GM19468 (cell line): ENCODE measurements around the gene PCDHGC4.

ENCODE experiments used
- ATAC-seq: cut with Tn5 transposase; IDR thresholded peaks from one replicate; pipeline ENCODE4 v1.9.1; 2021; ENCODE audit warnings: mild to moderate bottlenecking, moderate library complexity, moderate number of reproducible peaks; ENCODE audit not compliant: unreplicated experiment; ENCODE audit errors: extremely low read depth

The PCDHGC4 gene

DNA sequence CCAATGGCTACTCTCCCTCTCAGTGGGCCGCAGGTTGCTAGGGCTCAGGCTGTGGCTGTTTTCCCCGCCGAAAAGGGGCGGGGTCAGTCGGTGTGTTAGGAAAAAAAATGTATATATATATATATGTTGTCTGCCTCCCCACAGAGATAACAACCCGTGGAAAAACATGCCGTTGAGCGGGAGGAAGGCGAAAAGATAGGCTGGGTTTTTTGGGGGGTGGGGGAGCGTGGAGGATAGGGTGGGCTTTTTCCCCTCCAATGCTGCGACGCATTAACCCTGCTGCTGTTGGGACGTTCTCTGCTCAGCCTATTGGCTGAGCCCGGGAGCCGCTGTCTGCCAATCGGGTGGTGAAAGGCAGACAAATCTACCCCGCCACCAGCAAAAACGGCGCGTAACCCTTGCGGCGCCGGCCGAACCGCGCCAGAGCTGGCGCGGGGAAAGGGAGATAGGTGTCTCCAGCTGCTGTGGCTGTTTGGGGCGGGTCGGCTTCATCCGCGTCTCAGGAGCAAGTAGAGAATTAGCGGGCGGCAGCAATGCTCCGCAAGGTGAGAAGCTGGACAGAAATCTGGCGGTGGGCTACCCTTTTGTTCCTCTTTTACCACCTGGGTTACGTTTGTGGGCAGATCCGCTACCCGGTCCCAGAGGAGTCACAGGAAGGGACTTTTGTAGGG lies at the start of gene PCDHGC4:
Gene PCDHGC4 (plus strand): TSS at position 390 of the 671 bp plus-strand sequence. CDS start 144 bp downstream, at position 534.
- no peak for ATAC-seq

DNA sequence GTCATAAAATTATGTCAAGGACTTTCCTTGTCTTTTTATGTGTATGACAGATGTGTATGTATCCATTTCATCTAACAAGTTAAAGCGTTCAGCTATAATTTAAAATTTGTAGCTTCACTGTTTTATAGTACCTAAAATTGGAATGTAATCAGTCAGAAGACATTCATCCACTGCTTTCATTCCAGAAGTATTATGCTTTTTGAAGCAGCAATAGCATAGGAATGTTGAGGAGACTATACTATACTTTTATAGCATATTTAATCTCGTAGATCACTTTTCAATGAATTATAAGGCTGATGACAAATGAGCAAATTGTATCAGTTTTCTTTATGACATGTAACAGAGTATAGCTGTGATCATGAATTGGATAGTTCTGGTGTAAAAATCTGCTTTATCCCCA lies 47.6 kb upstream of the PCDHGC4 start:
- ATAC-seq: no peak

DNA sequence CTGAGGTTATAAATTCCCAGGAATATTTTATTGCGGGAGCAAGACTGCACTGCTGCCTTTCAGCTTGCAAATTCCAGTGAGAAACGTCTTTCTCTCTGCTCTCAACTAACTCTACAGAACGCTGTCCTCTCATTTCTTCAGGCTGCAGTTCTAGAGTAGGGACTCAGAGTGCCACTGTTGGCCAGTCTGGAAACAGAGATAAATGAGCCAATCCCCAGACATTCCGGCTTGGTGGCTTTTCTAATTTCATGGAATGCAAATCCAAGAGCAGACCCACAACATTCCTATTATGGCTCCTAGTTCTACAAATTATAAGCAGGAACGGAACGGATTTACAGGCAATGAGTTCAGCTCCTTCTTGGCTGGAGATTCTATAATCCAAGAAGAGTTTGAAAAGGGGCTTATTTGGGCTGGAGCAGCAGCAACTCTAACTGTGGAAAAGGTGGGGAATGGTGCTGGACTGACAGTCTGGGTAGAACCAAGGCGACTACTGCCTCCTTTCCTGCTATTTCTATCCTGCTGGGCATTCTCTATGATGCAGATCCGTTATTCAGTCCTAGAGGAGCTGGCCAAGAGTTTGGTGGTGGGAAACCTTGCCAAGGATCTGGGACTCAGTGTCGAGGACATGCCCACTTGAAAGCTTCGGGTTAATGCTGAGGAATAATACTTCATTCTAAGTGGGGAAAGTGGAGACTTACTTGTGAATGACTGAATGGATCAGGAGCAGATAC lies 45.3 kb upstream of the PCDHGC4 start:
- ATAC-seq: no peak

DNA sequence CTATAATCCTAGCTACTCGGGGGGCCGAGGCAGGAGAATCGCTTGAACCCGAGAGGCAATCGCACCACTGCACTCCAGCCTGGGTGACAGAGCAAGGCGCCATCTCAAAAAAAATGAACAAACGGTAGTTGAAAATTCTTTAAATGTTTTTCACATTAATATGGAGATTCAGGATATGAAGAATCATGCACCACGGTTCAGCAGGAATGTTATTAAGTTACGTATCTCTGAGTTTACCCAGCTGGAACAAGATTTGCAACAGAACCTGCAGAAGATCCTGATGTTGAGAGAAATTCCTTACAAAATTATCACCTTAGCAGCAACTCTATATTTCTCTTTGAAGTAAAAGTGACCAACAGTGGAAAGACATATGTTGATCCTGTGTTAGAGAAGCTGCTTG lies 44.5 kb upstream of the PCDHGC4 start:
- ATAC-seq: no peak

DNA sequence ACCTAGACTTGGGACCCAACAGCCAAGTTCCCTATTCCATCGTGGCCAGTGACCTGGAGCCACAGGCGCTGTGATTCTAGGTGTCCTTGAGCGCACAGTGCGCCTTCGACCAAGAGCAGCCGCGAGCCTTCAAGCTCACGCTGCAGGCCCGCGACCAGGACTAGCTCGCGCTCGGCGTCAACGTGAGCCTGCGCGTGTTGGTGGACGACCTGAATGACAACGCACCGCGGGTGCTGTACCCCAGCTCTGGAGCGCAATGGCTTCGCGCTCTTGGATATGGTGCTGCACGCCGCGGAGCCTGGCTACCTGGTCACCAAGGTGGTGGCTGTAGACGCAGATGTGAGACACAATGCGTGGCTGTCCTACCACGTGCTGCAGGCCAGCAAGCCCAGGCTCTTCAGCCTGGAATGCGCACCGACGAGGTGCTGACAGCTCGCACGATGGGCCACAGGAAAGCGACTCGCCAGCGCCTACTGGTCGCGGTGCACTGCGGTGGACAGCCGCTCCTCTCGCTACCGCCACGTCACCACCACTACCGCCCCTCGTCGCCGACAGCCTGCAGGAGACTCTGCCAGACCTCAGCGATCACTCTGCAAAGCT lies 43.2 kb upstream of the PCDHGC4 start:
- no peak for ATAC-seq

DNA sequence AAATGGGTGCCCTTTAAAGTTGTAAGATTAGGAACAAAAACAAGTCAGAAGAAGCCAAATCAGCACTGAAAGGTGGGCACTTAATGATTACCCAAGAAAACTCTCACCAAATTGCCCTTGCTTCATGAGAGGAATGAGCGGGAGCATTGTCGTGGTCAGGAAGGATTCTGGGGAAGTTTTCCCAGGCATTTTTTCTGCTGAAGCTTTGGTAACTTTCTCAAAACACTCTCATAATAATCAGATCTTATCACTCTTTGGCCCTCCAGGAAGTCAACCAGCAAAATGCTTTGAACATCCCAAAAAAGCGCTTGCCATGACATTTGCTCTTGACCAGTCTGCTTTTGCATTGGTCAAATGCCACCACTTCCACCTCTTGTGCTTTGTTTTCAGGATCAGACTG lies 19.5 kb upstream of the PCDHGC4 start:
- no peak for ATAC-seq

DNA sequence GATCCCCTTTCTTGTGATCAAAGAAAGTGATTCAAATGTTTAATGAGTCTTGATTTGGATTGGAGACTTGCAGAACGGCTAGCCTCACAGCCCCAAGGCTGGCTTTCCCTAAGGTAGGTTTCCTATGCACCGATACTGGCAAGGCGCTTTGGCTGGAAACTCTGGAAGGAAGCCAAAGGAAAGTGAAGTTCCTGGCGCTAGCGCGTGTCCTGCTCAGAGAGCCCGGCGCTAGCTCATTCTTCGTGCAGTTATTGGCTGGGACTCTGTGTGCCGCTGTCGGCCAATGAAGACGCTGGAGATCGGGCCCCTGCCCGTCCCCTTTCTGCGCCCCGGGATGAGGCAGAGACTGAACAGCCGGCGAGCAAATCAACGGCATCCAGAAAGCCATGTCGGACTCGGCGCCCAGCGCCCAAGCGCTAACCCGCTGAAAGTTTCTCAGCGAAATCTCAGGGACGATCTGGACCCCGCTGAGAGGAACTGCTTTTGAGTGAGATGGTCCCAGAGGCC lies 9.2 kb upstream of the PCDHGC4 start, which contains the start of gene PCDHGC3:
Gene PCDHGC3 (plus strand): TSS at position 342 of the 507 bp plus-strand sequence. CDS start 151 bp downstream, at position 493.
- ATAC-seq: peak; percentile 97

DNA sequence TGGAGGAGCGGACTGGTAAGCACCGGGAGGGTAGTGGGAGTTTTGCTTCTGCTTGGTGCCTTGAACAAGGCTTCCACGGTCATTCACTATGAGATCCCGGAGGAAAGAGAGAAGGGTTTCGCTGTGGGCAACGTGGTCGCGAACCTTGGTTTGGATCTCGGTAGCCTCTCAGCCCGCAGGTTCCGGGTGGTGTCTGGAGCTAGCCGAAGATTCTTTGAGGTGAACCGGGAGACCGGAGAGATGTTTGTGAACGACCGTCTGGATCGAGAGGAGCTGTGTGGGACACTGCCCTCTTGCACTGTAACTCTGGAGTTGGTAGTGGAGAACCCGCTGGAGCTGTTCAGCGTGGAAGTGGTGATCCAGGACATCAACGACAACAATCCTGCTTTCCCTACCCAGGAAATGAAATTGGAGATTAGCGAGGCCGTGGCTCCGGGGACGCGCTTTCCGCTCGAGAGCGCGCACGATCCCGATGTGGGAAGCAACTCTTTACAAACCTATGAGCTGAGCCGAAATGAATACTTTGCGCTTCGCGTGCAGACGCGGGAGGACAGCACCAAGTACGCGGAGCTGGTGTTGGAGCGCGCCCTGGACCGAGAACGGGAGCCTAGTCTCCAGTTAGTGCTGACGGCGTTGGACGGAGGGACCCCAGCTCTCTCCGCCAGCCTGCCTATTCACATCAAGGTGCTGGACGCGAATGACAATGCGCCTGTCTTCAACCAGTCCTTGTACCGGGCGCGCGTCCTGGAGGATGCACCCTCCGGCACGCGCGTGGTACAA lies 8.5 kb upstream of the PCDHGC4 start:
- no peak for ATAC-seq

DNA sequence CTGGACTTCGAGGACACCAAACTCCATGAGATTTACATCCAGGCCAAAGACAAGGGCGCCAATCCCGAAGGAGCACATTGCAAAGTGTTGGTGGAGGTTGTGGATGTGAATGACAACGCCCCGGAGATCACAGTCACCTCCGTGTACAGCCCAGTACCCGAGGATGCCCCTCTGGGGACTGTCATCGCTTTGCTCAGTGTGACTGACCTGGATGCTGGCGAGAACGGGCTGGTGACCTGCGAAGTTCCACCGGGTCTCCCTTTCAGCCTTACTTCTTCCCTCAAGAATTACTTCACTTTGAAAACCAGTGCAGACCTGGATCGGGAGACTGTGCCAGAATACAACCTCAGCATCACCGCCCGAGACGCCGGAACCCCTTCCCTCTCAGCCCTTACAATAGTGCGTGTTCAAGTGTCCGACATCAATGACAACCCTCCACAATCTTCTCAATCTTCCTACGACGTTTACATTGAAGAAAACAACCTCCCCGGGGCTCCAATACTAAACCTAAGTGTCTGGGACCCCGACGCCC lies 7.7 kb upstream of the PCDHGC4 start:
- ATAC-seq: no peak

DNA sequence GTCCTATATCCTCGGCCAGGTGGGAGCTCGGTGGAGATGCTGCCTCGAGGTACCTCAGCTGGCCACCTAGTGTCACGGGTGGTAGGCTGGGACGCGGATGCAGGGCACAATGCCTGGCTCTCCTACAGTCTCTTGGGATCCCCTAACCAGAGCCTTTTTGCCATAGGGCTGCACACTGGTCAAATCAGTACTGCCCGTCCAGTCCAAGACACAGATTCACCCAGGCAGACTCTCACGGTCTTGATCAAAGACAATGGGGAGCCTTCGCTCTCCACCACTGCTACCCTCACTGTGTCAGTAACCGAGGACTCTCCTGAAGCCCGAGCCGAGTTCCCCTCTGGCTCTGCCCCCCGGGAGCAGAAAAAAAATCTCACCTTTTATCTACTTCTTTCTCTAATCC lies 7.0 kb upstream of the PCDHGC4 start:
- ATAC-seq: no peak

DNA sequence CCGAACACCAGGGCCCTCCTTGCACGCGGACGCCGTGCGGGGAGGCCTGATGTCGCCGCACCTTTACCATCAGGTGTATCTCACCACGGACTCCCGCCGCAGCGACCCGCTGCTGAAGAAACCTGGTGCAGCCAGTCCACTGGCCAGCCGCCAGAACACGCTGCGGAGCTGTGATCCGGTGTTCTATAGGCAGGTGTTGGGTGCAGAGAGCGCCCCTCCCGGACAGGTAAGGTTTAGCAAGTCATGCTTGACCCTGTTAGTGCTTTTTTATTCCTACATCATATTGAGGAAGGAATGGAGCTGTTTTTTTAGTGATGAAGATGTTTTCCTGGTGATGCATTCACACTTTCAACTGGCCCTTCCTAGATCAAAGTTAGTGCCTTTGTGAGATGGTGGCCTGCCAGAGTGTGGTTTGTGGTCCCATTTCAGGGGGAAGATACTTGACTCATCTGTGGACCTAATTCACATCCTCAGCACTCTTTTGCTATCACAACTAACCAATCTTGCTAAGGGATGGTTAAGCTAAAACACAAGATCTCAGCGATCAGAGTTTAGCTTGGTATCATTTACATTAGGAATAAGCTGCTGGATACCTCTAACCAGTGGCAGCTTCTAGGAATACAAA lies 6.4 kb upstream of the PCDHGC4 start:
- no peak for ATAC-seq

DNA sequence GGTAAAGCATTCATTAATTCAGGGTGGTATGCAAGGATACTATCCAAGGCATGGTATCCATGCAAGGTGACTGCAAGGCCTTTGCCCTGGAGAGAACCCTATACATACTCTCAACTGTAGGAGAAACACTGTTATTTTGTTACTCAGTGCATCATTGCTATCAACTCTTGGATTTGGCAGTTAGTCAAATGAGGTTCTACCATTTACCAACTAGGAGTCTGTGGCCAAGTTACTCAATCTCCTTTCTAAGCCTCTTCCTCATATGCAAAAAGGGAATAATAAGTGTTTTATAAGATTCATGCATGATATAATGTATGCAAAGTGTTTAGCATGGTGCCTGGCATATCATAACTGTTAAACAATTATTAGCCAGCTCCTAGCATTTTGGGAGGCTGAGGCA lies 5.1 kb upstream of the PCDHGC4 start:
- no peak for ATAC-seq

DNA sequence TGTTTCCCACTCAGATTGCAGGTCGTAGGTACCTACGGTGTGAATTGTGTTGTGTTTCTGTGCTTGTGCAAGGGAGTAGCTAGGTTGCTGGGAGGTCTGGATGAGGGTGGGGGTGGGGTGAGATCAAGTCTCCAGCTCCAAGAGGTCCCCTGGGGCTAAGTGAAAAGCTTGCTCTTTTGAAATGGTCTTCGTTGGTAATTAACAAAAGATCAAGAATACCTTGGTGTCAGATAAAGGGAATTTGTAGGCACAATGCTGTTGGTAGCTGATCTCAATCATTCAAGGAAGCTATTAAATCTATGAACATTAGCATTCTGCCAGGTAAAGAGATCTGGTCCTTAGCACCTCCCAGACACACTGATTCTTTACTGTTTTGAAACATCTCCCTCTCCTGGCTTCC lies 928 bp upstream of the PCDHGC4 start:
- ATAC-seq: no peak

DNA sequence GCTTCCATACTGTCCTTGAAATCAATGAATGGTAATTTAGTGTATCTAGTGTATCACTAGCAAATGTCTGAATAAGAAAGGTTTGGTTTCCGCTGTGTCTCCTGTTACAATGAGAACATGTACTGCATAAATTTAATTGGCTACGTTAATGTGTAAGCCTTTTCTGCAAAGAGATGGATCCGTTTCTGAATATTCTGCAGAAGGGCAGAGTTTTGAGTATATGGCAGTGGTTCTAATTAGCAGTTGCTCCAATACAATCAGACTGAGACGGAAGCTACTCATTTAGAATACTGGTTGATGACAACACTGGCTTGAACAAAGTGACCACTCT lies 555 bp upstream of the PCDHGC4 start:
- ATAC-seq: no peak

DNA sequence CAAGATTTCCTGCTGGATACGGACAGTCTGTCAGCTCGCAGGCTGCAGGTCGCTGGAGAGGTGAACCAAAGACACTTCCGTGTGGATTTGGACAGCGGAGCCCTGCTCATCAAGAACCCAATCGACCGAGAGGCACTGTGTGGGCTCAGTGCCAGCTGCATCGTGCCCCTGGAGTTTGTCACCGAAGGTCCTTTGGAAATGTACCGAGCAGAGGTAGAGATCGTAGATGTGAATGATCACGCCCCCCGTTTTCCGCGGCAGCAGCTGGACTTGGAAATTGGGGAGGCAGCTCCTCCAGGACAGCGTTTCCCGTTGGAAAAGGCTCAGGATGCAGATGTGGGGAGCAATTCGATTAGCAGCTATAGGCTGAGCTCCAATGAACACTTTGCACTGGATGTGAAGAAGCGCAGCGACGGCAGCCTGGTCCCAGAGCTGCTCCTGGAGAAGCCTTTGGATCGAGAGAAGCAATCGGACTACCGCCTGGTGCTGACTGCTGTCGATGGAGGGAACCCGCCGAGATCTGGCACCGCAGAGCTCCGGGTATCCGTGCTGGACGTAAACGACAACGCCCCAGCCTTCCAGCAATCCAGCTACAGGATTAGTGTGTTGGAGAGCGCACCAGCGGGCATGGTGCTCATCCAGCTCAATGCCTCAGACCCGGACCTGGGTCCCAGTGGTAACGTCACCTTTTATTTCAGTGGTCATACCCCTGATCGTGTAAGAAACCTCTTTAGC lies 658 bp downstream of the PCDHGC4 start:
- ATAC-seq: no peak

DNA sequence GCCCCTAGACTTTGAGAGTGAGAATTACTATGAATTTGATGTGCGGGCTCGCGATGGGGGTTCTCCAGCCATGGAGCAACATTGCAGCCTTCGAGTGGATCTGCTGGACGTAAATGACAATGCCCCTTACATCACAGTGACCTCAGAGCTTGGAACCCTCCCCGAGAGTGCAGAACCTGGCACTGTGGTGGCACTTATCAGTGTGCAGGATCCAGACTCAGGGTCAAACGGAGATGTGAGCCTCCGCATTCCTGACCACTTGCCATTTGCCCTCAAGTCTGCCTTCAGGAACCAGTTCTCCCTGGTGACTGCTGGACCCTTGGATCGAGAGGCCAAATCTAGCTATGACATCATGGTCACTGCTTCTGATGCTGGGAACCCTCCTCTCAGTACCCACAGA lies 1.3 kb downstream of the PCDHGC4 start:
- no peak for ATAC-seq

DNA sequence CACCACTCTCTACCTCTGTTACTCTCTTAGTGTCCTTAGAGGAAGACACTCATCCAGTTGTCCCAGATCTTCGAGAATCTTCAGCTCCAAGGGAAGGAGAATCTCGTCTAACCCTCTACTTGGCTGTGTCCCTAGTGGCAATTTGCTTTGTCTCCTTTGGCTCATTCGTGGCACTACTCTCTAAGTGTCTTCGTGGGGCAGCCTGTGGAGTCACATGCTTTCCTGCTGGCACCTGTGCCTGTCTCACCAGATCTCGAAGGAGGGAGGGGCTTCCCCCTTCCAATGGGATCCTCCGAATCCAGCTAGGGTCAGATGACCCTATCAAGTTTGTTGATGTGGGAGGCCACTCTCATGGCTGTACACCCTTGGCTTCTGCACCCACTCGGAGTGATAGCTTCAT lies 2.3 kb downstream of the PCDHGC4 start:
- no peak for ATAC-seq

DNA sequence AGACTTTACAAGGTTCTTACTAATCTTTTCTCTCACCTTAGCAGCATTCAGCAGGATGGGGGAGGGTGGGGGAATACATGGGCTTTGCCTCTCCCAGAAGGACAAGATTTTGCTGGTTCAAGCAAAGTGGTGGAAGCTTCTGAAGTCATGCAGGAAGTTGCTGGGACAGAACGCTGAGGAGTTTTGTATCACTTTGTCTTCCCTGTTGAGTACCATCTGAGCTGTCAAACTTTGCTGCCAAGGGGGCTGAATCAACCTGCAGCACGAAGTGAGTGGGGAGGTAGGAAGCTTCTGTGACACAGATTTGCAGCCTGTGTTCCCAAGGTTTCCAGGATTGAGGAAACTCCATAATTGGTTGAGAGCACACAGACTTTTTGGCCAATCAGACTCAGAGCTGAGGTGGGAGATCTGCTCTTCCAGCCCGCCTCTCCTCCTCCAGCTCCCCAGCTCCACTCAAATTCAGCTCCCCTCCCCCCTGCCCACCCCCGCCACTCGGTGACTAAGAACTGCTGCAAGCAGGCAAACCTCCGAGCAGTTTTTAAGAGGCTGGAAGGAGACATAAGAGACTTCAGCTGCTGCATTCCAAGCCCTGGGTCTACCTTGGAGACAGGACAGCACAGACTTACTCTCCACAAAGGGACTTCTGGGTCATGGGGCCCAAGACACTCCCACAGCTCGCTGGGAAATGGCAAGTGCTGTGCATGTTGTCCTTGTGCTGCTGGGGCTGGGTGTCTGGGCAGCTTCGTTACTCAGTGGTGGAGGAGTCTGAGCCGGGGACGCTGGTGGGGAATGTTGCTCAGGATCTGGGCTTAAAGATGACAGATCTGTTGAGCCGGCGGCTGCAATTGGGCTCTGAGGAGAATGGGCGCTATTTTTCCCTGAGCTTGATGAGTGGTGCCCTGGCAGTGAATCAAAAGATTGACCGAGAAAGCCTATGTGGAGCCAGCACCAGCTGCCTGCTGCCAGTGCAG lies 4.0 kb downstream of the PCDHGC4 start, which contains the start of gene PCDHGC5:
Gene PCDHGC5 (plus strand): TSS at position 491 of the 971 bp plus-strand sequence. CDS start 160 bp downstream, at position 651.
- no peak for ATAC-seq
